AG04450 (cell line): ENCODE measurements around the gene CPNE5. TPM values are rescaled to one million over a fixed set of nuclear protein-coding genes. Genes with fewer than 3 reads are reported as not detected.

Source experiments
- CTCF ChIA-PET: fragments of 300-600, 350-600 bp; formaldehyde crosslinking; extraction: SDS; loops from one replicate; lab custom pipeline; 2022; ENCODE audit warnings: antibody characterized with exemption, inconsistent platforms; lab: Charles Lee
- POLR2A ChIA-PET: fragments of 350-600 bp; formaldehyde crosslinking; extraction: SDS; loops from one replicate; lab custom pipeline; 2021; ENCODE audit warnings: antibody characterized with exemption, inconsistent platforms; lab: Yijun Ruan, JAX
- DNase-seq: peaks from one replicate; pipeline ENCODE4 v3.0.0-alpha.2; 2011; ENCODE audit warnings: low read depth, low spot score
- H3K27ac ChIP-seq: one replicate; pipeline ENCODE4 v1.5.1; 2012; ENCODE audit warnings: low read depth, low read length, control low read depth
- H3K27me3 ChIP-seq: one replicate; pipeline ENCODE4 v1.6.0; 2012; ENCODE audit warnings: low read length; ENCODE audit not compliant: control insufficient read depth, insufficient read depth
- H3K4me3 ChIP-seq: 2 replicates; pipeline ENCODE4 v1.5.1; 2011; ENCODE audit warnings: mild to moderate bottlenecking, low read depth, low read length, control low read depth
- H3K9me3 ChIP-seq: 2 replicates; pipeline ENCODE4 v1.5.1; 2012; ENCODE audit warnings: low read length; ENCODE audit not compliant: control insufficient read depth, insufficient read depth
- polyA plus RNA-seq: library from polyadenylated mRNA; depleted of rRNA; stranded (reverse); fragments of >200 nt; gene quantifications from 2 replicates; pipeline ENCODE4 v1.2.3, GENCODE V29; 2011
- TF ChIP-seq, protein P1 (sequence below): IDR thresholded peaks from 2 replicates; pipeline ENCODE4 v1.5.1; 2011; ENCODE audit warnings: low read depth, low read length, control low read depth, inconsistent platforms

Gene CPNE5
- polyA plus RNA-seq, 1 experiment = 0.10 TPM

- peaks cover 18% of the 10 kb centered on the region for H3K9me3 ChIP-seq
- no peak for DNase-seq
- ChIA-PET POLR2A (no interaction called here), CTCF (no interaction called here)
- TF ChIP-seq, protein P1, sequence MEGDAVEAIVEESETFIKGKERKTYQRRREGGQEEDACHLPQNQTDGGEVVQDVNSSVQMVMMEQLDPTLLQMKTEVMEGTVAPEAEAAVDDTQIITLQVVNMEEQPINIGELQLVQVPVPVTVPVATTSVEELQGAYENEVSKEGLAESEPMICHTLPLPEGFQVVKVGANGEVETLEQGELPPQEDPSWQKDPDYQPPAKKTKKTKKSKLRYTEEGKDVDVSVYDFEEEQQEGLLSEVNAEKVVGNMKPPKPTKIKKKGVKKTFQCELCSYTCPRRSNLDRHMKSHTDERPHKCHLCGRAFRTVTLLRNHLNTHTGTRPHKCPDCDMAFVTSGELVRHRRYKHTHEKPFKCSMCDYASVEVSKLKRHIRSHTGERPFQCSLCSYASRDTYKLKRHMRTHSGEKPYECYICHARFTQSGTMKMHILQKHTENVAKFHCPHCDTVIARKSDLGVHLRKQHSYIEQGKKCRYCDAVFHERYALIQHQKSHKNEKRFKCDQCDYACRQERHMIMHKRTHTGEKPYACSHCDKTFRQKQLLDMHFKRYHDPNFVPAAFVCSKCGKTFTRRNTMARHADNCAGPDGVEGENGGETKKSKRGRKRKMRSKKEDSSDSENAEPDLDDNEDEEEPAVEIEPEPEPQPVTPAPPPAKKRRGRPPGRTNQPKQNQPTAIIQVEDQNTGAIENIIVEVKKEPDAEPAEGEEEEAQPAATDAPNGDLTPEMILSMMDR = no peak
- H3K27me3 ChIP-seq = peaks cover 35% of the 10 kb centered on the region
- H3K27ac ChIP-seq = no peak overlapping the region
- H3K4me3 ChIP-seq = no peak overlapping the region
Measured at GRCh38 chr6:36745836-36746235, 93.4 kb downstream of the CPNE5 start.

- TF ChIP-seq, protein P1 = no peak
- Histone ChIP-seq H3K27me3 (peaks cover 31% of the 10 kb centered on the region), H3K9me3 (peaks cover 14% of the 10 kb centered on the region), H3K27ac (no peak overlapping the region), H3K4me3 (no peak overlapping the region)
- no peak for DNase-seq
- ChIA-PET POLR2A (no interaction called here), CTCF (no interaction called here)
Measured at GRCh38 chr6:36745283-36745682, 94.0 kb downstream of the CPNE5 start.

DNA sequence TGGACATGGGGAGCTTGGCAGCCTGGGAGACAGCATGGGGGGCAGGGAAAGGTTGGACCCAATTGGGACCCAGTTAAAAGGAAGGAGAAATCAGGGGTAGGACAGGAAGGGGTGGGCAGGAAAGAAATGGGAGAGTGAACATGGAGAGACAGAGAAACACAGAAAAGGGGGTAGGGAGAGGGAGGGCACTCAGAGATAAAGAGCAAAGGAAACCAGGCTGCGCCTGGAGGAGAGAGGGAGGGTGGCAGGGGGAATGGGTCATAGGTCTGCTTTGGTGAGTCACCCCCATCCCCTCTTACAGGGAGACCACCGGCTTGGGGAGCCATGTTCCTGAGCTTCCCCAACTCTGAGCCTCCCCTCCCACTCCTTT is 95.0 kb downstream of the CPNE5 start:
- TF ChIP-seq, protein P1 = no peak
- Histone ChIP-seq H3K27ac (no peak overlapping the region), H3K27me3 (peaks cover 31% of the 10 kb centered on the region), H3K4me3 (no peak overlapping the region), H3K9me3 (peaks cover 11% of the 10 kb centered on the region)
- CTCF ChIA-PET = interaction anchor here (0.8 kb wide), 1 partner anchor 15 kb away, joined by 4 read pairs; no protein-coding TSS in a partner anchor
- no peak for DNase-seq
- POLR2A ChIA-PET = no interaction called here

DNA sequence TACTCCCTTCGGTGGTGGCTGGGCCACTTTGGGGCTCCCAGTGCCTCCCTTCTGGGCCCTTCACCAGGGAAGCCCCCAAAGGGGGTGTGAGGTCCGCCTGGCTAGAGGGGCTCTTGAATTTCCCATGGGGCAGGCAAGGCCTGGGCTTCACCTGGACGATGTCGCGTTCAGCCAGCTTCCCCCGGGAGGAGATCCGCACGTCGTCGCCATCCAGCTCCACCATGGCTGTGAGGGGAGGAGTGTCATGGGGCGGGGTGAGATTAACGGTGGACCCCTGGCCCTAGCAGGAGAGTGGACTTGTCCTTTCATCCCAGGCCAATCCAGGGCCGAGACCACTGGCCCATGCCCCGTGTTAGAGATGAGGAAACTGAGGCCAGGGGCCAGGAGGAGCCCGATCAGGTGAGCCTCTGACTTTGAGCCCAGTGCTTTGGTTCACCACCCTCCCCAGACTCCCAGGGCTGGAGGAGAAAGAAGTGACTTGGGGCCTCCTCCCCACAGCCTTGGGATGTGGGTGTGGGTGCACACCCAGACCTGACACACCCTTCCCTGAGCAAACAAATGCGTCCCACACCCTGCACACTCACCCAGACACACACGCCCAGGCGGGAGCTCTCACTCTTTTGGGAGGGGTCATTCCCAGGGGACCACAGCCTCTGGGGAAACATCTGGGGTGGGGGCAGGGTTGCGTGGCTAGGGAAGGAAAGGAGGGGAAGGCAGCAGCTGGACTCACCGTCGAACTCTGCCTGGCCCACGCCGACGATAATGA is 95.5 kb downstream of the CPNE5 start:
- ChIA-PET CTCF (interaction anchor here (0.8 kb wide), 1 partner anchor 15 kb away, joined by 4 read pairs; no protein-coding TSS in a partner anchor), POLR2A (no interaction called here)
- TF ChIP-seq, protein P1 = no peak
- Histone ChIP-seq H3K9me3 (peaks cover 6% of the 10 kb centered on the region), H3K4me3 (no peak overlapping the region), H3K27me3 (peaks cover 28% of the 10 kb centered on the region), H3K27ac (no peak overlapping the region)
- DNase-seq = no peak

DNA sequence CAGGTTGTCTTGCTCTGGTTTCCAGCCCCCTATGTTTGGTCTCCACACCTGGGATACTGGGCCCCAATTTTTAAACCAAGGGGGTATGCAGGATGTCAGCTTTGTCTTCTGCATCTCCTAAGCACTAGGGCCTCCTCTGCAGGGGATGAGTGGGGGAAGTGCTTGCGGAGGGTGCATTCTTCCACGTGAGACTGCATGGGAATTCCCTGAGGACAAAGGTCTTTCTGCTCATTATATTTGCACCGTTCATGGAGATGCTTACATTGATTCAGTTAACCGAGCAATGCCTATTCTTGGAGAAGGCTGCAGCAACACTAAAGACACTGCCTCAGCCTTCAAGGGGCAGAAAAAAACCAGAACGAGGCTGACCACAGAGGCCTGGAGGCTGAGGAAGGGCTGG is 96.2 kb downstream of the CPNE5 start:
- H3K27ac ChIP-seq = no peak overlapping the region
- peaks cover under 1% of the 10 kb centered on the region for H3K9me3 ChIP-seq
- no peak overlapping the region for H3K4me3 ChIP-seq
- ChIA-PET POLR2A (no interaction called here), CTCF (no interaction called here)
- H3K27me3 ChIP-seq = peaks cover 23% of the 10 kb centered on the region
- TF ChIP-seq, protein P1 = no peak
- no peak for DNase-seq
